NT2/D1 (cell line): ENCODE results near the gene BGLAP.

Source experiments
- SUZ12 ChIP-seq: IDR thresholded peaks from 2 replicates; pipeline ENCODE4 v1.6.1; 2011; ENCODE audit not compliant: insufficient read length, insufficient read depth; ENCODE audit errors: extremely low read depth
- ZNF274 ChIP-seq: IDR thresholded peaks from 2 replicates; pipeline ENCODE4 v1.6.1; 2011; ENCODE audit warnings: mild to moderate bottlenecking, low read depth, low read length

- TF ChIP-seq ZNF274 (no peak), SUZ12 (no peak)
Observed at GRCh38 chr1:156244126-156244525, 2.1 kb downstream of the BGLAP start.
